ENCODE results near the gene FAM241B. TPM values are rescaled to one million over a fixed set of nuclear protein-coding genes. Genes with fewer than 3 reads are reported as not detected.

FAM241B gene
- total and polyA plus RNA-seq, 10 donors = 0.77 to 3.2 (median 1.8) TPM

GRCh38 chr10:69661414-69662172 lies 31.5 kb downstream of the FAM241B start:
- intact Hi-C loops (cut with DNase I; ENCODE audit: low total_unique reads) = no loop called here
- Histone ChIP-seq H3K9me3 (no peaks in the 10 kb centered on the region), H3K27me3 (replicated peaks in 1 of 7) (peaks cover 0 to 54% (median 0%) of the 10 kb centered on the region in 7 donors), H3K4me3 (no peak overlapping the region), H3K4me1 (no peaks in the 10 kb centered on the region), H3K27ac (no peak overlapping the region), H3K36me3 (no peaks in the 10 kb centered on the region)
- 54 to 76% (median 58%) methylated on average over 4 of the region's 4 CpGs for WGBS, 5 donors
- DNase-seq = no peak
- no peak for TF ChIP-seq POLR2AphosphoS5 (IDR thresholded peaks at IDR 0.05)
- TF ChIP-seq POLR2A (IDR thresholded peaks at IDR 0.05) = no peak
- TF ChIP-seq, protein P1, sequence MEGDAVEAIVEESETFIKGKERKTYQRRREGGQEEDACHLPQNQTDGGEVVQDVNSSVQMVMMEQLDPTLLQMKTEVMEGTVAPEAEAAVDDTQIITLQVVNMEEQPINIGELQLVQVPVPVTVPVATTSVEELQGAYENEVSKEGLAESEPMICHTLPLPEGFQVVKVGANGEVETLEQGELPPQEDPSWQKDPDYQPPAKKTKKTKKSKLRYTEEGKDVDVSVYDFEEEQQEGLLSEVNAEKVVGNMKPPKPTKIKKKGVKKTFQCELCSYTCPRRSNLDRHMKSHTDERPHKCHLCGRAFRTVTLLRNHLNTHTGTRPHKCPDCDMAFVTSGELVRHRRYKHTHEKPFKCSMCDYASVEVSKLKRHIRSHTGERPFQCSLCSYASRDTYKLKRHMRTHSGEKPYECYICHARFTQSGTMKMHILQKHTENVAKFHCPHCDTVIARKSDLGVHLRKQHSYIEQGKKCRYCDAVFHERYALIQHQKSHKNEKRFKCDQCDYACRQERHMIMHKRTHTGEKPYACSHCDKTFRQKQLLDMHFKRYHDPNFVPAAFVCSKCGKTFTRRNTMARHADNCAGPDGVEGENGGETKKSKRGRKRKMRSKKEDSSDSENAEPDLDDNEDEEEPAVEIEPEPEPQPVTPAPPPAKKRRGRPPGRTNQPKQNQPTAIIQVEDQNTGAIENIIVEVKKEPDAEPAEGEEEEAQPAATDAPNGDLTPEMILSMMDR (IDR thresholded peaks at IDR 0.05 in 8 of 11, conservative IDR thresholded peaks at IDR 0.05 in 3 of 11) = no peak

GRCh38 chr10:69662173-69662877 lies 32.3 kb downstream of the FAM241B start:
- TF ChIP-seq, protein P1 (IDR thresholded peaks at IDR 0.05 in 8 of 11, conservative IDR thresholded peaks at IDR 0.05 in 3 of 11) = no peak
- TF ChIP-seq POLR2AphosphoS5 (IDR thresholded peaks at IDR 0.05) = no peak
- TF ChIP-seq POLR2A (IDR thresholded peaks at IDR 0.05) = no peak
- intact Hi-C loops (cut with DNase I; ENCODE audit: low total_unique reads) = no loop called here
- Histone ChIP-seq H3K9me3 (no peaks in the 10 kb centered on the region), H3K4me1 (no peaks in the 10 kb centered on the region), H3K27ac (no peak overlapping the region), H3K27me3 (replicated peaks in 1 of 7) (peaks cover 0 to 53% (median 0%) of the 10 kb centered on the region in 7 donors), H3K4me3 (no peak overlapping the region), H3K36me3 (no peaks in the 10 kb centered on the region)
- WGBS, 5 donors = 72 to 86% (median 77%) methylated on average over 10 to 11 of the region's 11 CpGs
- DNase-seq = no peak

DNA sequence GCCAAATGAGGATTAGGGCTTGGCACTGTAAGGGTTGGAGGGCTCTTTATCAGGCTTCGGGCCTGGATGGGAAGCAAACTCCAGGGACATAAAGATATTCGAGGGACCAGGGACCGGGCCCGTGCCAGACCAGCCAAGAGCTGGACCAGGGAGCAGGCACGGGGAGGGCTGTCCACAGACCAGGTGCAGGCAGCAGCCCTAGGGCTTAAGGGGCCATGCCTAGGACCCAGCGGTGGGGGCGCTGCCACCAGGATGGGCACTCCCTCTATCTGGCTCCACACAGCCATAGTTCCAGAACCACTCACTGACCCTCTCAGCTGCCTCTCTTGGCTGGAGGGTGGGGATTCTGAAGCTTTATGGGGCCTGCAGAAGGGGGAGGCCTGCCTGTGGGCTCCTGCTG lies 32.9 kb downstream of the FAM241B start:
- DNase-seq = no peak
- 81 to 97% (median 91%) methylated on average over 5 to 7 of the region's 7 CpGs for WGBS, 5 donors
- intact Hi-C loops (cut with DNase I; ENCODE audit: low total_unique reads) = no loop called here

More for the DNA sequence above, 32.9 kb downstream of the FAM241B start:
- Histone ChIP-seq H3K27me3 (replicated peaks in 1 of 7) (peaks cover 0 to 52% (median 0%) of the 10 kb centered on the region in 7 donors), H3K4me1 (no peaks in the 10 kb centered on the region), H3K27ac (no peak overlapping the region), H3K4me3 (no peak overlapping the region), H3K9me3 (no peaks in the 10 kb centered on the region), H3K36me3 (no peaks in the 10 kb centered on the region)
- TF ChIP-seq, protein P1 (IDR thresholded peaks at IDR 0.05 in 8 of 11, conservative IDR thresholded peaks at IDR 0.05 in 3 of 11) = no peak
- TF ChIP-seq POLR2AphosphoS5 (IDR thresholded peaks at IDR 0.05) = no peak
- TF ChIP-seq POLR2A (IDR thresholded peaks at IDR 0.05) = no peak

All from spleen (tissue), 11 donors.